ENCODE measurements around the gene IGSF3. TPM values are rescaled to one million over a fixed set of nuclear protein-coding genes. Genes with fewer than 3 reads are reported as not detected.
"Not testable (repeated sequence)": the region's sequence is repeated elsewhere in the genome, so short reads cannot be mapped to it uniquely, and the experiment has no call there.

IGSF3 gene
- total RNA-seq, 4 donors from 2014 or later = 1.7 to 8.5 (median 5.1) TPM

DNA sequence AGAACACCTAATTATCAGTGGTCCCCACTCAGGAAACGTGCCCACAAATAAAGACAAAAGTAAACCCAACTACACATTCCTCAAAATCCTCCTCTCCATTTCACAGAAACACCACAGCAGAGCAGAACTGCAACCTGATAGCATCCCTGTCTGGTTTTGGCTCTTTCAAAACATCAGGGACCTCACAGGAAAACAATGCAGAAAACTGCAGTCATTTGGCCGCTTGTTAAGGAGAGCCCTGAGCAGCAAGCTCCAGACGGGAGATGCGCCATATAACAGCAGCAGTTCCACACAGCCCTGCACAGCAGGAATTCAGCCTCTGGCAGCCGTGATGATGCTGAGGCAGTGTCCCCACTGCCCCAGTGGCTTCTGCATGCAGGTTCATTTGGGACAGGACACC is 23.4 kb downstream of the IGSF3 start:
- WGBS, 2 donors (ENCODE audit: low coverage in 1 of 2) = no CpG with 5 or more reads among the region's 5 CpGs
- not testable (repeated sequence) for H3K4me1 ChIP-seq, H3K27ac ChIP-seq, H3K9me3 ChIP-seq, H3K27me3 ChIP-seq, ATAC-seq, H3K36me3 ChIP-seq, H3K4me3 ChIP-seq

DNA sequence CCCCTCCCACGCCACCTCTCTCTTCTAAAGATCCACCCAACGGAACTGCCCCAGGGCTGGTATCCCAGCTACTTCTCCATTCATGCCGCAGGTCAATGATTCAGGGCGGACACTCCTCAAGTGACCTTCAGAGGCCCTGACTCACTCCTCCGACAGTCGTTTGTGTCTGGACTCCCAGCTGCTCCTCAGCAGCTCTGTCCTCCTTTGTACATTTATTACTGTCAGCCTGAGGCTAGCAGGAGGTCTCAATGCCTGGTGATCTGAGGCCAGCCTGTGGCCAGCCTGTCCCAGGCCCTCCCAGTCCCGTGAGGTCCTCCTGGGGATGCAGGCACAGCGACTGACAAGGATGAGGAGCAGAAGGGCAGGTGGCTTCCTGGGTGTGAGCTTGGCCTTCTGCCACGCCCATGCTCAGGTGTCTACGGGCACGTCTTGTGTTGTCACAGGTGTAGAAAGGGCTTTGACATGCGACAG is 24.2 kb downstream of the IGSF3 start:
- not testable (repeated sequence) for H3K27ac ChIP-seq, H3K36me3 ChIP-seq, H3K27me3 ChIP-seq, H3K4me1 ChIP-seq, H3K4me3 ChIP-seq, ATAC-seq, H3K9me3 ChIP-seq
- 82 to 100% methylated on average over 1 to 6 of the region's 12 CpGs for WGBS, 2 donors (ENCODE audit: low coverage in 1 of 2)

DNA sequence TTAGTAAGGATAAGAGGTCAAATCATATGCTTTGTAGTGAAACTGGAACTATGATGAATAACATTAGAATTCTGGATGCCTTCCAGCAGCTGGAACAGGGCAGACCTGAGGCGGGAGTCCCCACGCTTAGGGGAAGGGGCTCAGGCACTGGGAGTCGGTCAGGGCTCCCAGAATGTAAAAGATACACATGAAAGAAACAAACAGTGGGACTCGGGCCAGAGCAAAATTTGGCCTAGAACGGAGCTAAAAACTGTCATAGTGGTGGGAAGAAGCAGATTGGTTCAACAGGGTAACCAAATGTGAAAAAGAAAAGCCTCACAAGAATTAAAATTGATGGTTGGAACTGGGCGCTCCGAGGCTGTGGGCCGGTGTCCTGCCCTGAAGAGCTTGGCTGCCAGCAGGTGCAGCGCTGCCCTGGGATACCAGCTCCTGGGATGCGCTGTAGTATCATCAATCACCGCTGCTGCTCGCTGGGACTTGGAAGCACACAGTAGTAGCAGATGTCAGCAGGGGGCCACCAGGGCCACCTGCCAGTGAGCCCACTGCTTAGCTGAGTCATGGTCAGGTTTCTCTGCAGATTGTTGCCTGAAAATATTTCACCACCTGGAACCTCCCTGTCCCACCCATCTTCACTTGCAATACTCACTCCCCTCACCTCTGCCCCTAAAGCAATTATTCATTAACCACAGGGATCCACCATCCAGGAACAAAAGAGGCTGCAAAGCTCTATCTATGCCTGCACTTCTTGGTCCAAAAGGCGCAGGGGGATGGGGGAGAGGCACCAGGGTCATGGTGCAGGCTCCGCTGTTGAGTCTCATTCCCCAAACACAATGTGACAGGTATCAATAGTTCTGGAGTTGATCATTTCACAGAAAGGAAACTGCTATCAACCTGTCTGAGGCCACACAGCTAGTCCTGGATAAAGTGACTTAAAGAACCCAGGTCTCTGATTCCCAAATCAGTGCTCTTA is 24.9 kb downstream of the IGSF3 start:
- WGBS, 2 donors (ENCODE audit: low coverage in 1 of 2) = 54 to 65% methylated on average over 12 of the region's 14 CpGs
- not testable (repeated sequence) for H3K27ac ChIP-seq, H3K36me3 ChIP-seq, H3K4me1 ChIP-seq, H3K4me3 ChIP-seq, ATAC-seq, H3K27me3 ChIP-seq, H3K9me3 ChIP-seq

DNA sequence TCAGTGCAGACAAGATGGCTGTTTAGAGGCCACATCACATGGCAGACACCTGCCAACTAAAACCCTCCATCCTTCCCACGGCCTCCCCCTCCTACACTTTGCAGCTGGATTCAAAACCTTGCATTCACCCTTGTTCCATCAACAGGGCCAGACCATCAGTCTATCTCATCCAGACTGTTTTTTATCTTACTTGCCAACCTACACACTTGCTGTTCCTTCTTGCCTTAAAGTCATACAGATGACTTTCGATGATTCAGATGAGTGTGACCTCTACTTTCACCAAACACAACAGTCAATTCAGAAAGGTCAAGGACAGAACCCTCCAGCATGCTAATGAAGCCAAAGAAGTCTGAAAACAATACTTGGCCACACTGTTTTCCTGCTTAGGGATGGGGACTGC is 29.9 kb downstream of the IGSF3 start:
- not testable (repeated sequence) for H3K36me3 ChIP-seq, H3K9me3 ChIP-seq, H3K4me1 ChIP-seq, H3K27ac ChIP-seq, H3K4me3 ChIP-seq, ATAC-seq, H3K27me3 ChIP-seq
- 86 to 92% methylated on average over 1 of the region's 2 CpGs for WGBS, 2 donors (ENCODE audit: low coverage in 1 of 2)

DNA sequence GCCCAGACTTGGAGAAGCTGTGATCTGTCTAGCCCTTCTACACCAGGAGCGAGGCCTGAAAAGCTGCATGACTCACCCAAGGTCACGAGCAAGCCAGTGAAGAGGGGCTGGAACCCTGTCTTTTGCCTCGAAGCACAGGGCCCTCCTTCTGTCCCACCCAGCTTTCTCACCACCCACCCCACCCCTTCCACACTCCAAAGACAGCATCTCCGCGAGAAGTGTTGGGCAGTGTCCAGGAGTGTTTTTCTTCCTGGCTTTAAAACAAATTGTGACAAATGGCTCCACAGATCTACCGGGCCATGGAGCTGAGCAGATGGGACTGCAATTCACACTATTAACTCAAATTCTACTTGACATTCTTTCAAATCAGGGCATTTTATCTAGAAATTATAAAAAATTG is 30.9 kb downstream of the IGSF3 start:
- H3K4me3 ChIP-seq, ATAC-seq, H3K36me3 ChIP-seq, H3K4me1 ChIP-seq, H3K27me3 ChIP-seq, H3K27ac ChIP-seq, H3K9me3 ChIP-seq: not testable (repeated sequence)
- 45 to 59% methylated on average over 1 to 2 of the region's 6 CpGs for WGBS, 2 donors (ENCODE audit: low coverage in 1 of 2)

DNA sequence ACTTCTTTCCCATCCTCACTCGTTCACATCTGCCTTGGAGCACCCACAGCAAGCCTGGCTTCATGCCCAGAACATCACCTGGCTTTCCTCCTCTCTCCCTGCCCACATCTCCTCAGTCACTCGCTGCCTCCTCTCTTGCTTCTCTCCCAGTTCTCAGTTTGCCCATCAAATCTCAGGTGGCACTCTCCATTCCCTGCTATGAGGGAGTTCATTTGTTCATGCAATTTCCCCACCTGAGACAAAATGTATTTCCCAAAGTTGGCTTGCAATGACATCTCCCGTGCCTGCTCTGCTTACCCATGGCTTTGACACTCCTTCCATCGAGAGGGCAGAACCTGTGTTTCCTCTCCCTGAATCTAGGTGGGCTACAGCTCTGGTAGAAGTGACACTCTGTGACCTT is 33.1 kb downstream of the IGSF3 start:
- H3K36me3 ChIP-seq, H3K27me3 ChIP-seq, H3K4me1 ChIP-seq, H3K27ac ChIP-seq, H3K9me3 ChIP-seq, H3K4me3 ChIP-seq, ATAC-seq: not testable (repeated sequence)
- WGBS, 2 donors (ENCODE audit: low coverage in 1 of 2) = 71 to 80% methylated on average over 3 of the region's 4 CpGs

DNA sequence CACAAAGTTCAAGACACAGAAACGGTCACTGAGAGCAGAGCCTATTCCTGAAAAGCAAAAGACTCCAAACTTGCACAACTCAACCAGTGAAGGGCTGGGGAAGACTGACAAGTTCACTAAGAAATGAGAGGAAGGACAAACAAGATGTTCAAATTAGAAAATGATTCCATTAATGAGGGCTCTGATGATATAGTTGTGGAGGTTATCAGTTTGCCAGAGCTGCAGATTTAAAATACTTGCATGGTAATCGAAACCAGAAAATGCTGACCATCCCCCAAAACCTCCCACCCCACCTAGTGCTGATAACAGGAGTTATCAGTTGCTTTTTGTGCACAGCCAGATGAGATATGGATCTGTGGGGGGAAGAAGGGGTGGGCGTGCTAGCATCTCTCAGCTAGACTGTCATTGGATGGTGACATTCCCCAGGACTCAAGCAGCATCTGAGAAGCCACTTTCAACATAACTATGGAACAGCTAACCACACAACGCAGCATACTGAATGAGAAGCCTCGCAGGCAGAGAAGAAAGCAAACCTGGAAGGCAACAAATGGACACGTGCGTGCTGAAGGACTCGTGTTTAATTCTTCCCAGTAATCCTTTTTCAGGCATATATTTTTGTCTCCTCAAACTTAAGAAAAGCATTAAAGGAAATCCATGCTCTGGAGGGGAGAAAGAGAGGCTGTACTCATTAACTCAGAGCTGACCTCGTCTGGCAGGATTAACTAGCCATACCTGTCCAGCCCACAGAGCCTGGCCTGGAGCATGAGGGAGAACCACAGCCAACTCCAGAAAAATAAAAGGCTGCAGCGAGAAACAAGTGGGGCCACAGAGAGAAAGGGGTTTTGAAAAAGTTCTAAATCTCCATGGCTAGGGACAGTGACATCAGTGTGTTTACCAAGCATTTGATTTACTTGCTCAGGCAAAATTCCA is 35.3 kb downstream of the IGSF3 start:
- H3K27me3 ChIP-seq, H3K27ac ChIP-seq, H3K9me3 ChIP-seq, ATAC-seq, H3K36me3 ChIP-seq, H3K4me1 ChIP-seq, H3K4me3 ChIP-seq: not testable (repeated sequence)
- WGBS, 2 donors (ENCODE audit: low coverage in 1 of 2) = 72 to 73% methylated on average over 7 to 8 of the region's 10 CpGs

DNA sequence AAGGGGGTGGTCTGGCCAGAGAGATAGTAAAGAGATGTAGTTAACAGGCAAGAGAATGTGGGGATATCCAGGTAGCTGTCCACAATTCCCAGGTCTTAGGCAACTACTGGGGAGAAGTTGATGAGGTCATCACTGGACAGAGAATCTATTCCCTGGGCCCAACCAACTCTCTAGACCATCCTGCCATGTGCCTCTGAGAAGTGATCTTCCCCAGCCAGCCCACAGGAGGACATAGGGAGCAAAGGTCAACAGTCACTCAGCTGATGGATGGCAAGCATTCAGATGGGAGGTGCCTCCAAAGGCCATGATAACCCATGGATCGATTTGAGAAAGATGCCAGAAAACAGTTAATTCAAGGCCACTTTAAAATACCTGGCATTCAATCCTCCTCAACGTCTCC is 36.0 kb downstream of the IGSF3 start:
- not testable (repeated sequence) for H3K27ac ChIP-seq, H3K4me3 ChIP-seq, H3K36me3 ChIP-seq, H3K4me1 ChIP-seq, H3K27me3 ChIP-seq, H3K9me3 ChIP-seq, ATAC-seq
- WGBS, 2 donors (ENCODE audit: low coverage in 1 of 2) = 64% methylated on average over 2 of the region's 2 CpGs; no CpG with 5 or more reads in 1 of the 2 donors

DNA sequence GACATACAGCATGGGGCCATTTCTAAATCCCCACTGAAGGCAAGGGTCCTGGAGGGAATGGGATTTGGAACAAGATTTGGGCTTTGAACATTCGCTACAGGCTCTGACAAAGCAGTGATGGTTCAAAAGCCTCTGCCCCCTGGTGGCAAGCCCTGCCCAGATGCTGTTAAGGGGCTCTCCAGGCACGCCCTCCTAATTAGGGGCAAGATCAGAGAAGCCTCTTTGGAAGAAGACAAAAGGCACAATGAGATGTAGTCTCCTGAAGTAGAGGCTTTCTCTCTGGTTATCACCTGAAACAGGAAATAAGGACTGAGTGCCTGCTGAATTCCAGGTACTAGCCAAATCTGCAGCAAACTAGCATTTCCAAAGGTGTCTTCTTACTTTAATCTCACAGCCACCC is 37.5 kb downstream of the IGSF3 start:
- not testable (repeated sequence) for H3K4me1 ChIP-seq, ATAC-seq, H3K27me3 ChIP-seq, H3K4me3 ChIP-seq, H3K27ac ChIP-seq, H3K36me3 ChIP-seq, H3K9me3 ChIP-seq
- no CpG with 5 or more reads among the region's 2 CpGs for WGBS, 2 donors (ENCODE audit: low coverage in 1 of 2)

DNA sequence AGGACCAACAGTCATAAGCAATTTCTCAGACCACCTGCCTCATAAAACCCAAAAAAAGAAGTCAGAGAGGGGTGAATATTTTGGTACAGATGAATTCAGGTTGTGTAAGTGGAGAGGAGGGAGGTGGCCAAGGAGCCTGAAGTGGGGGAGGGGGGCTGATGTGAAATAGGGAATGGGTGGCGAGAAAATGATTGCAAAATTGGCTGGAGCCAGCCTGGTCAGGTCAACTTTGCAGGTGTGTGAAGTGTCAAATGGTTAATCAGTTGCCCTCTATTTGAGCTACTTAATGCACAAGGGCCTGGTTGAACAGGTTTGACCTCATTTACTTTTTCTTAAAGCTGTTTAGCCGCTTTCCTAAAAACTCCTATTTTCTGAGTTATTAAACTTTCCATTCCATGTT is 38.1 kb downstream of the IGSF3 start:
- not testable (repeated sequence) for H3K9me3 ChIP-seq, H3K27ac ChIP-seq

More for the DNA sequence above, 38.1 kb downstream of the IGSF3 start:
- H3K36me3 ChIP-seq, ATAC-seq, H3K4me3 ChIP-seq, H3K4me1 ChIP-seq, H3K27me3 ChIP-seq: not testable (repeated sequence)
- WGBS, 2 donors (ENCODE audit: low coverage in 1 of 2) = 96% methylated on average over 2 of the region's 2 CpGs; no CpG with 5 or more reads in 1 of the 2 donors
